WERI-Rb-1 (cell line): ENCODE results near the gene GNPDA1.
"Not testable (repeated sequence)": the region's sequence is repeated elsewhere in the genome, so short reads cannot be mapped to it uniquely, and the experiment has no call there.

Experiments
- DNase-seq: peaks from one replicate; pipeline ENCODE4 v3.0.0-alpha.2; 2020
- H3K27ac ChIP-seq: fragments of 250-450 bp; sonication (Bioruptor Pico); 2 replicates; pipeline ENCODE4 v1.5.1; 2020; ENCODE audit warnings: mild to moderate bottlenecking, moderate library complexity
- H3K27me3 ChIP-seq: fragments of 250-450 bp; sonication (Bioruptor Pico); 2 replicates; pipeline ENCODE4 v1.5.1; 2021; ENCODE audit warnings: mild to moderate bottlenecking, low read depth, moderate library complexity; ENCODE audit not compliant: insufficient read depth, severe bottlenecking
- H3K36me3 ChIP-seq: fragments of 250-450 bp; sonication (Bioruptor Pico); 2 replicates; pipeline ENCODE4 v1.5.1; 2020; ENCODE audit warnings: mild to moderate bottlenecking, moderate library complexity
- H3K4me3 ChIP-seq: 2 replicates; pipeline ENCODE4 v1.5.1; 2011; ENCODE audit warnings: low read depth, mild to moderate bottlenecking, control low read depth, low read length
- H3K9me3 ChIP-seq: fragments of 250-450 bp; sonication (Bioruptor Pico); 2 replicates; pipeline ENCODE4 v1.5.1; 2021; ENCODE audit warnings: mild to moderate bottlenecking, moderate library complexity; ENCODE audit not compliant: severe bottlenecking
- TF ChIP-seq, protein P1 (sequence below): IDR thresholded peaks from 2 replicates; pipeline ENCODE4 v1.5.1; 2011; ENCODE audit warnings: low read depth, mild to moderate bottlenecking, control low read depth, inconsistent platforms, low read length

The GNPDA1 gene

GRCh38 chr5:142053426-142054151, 40.8 kb upstream of the GNPDA1 start:
- Histone ChIP-seq H3K4me3 (no peak overlapping the region), H3K27me3 (no peaks in the 10 kb centered on the region), H3K36me3 (no peaks in the 10 kb centered on the region), H3K9me3 (no peaks in the 10 kb centered on the region), H3K27ac (no peak overlapping the region)
- DNase-seq, result no peak
- TF ChIP-seq, protein P1, sequence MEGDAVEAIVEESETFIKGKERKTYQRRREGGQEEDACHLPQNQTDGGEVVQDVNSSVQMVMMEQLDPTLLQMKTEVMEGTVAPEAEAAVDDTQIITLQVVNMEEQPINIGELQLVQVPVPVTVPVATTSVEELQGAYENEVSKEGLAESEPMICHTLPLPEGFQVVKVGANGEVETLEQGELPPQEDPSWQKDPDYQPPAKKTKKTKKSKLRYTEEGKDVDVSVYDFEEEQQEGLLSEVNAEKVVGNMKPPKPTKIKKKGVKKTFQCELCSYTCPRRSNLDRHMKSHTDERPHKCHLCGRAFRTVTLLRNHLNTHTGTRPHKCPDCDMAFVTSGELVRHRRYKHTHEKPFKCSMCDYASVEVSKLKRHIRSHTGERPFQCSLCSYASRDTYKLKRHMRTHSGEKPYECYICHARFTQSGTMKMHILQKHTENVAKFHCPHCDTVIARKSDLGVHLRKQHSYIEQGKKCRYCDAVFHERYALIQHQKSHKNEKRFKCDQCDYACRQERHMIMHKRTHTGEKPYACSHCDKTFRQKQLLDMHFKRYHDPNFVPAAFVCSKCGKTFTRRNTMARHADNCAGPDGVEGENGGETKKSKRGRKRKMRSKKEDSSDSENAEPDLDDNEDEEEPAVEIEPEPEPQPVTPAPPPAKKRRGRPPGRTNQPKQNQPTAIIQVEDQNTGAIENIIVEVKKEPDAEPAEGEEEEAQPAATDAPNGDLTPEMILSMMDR, result no peak

- H3K9me3 ChIP-seq, H3K27ac ChIP-seq, DNase-seq, H3K4me3 ChIP-seq, H3K36me3 ChIP-seq, H3K27me3 ChIP-seq: not testable (repeated sequence)
Measured at GRCh38 chr5:142052026-142052425, 39.2 kb upstream of the GNPDA1 start.

DNA sequence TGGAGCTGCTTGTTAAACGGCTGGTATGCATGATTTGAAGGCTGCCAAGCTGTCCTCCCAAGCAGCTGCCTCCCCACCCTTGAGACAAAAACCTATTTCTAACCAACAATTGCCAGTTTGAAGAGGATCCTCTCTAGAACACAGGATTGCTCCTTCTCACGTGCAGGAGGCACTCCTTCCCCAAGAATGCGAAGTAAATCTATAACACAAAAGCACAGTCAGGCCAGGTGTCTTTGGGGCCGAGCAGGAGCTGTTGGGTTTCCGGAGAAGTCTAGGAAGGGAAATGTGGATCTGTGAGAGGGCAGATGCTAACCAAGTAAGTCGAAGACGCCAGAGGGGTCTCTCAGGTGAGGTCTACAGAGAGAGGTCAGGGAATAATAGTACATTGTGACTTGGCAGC, 35.4 kb upstream of the GNPDA1 start:
- H3K27ac ChIP-seq, result no peak overlapping the region

GRCh38 chr5:142046191-142046590, 33.4 kb upstream of the GNPDA1 start:
- Histone ChIP-seq H3K9me3 (no peaks in the 10 kb centered on the region), H3K4me3 (no peak overlapping the region), H3K27me3 (no peaks in the 10 kb centered on the region), H3K27ac (no peak overlapping the region), H3K36me3 (no peaks in the 10 kb centered on the region)
- TF ChIP-seq, protein P1, result no peak
- no peak for DNase-seq

More for the DNA sequence above, 35.4 kb upstream of the GNPDA1 start:
- no peaks in the 10 kb centered on the region for H3K36me3 ChIP-seq
- TF ChIP-seq, protein P1, result no peak
- no peaks in the 10 kb centered on the region for H3K9me3 ChIP-seq
- no peak overlapping the region for H3K4me3 ChIP-seq
- DNase-seq, result no peak
- H3K27me3 ChIP-seq, result no peaks in the 10 kb centered on the region

- H3K36me3 ChIP-seq, H3K27ac ChIP-seq, H3K4me3 ChIP-seq, H3K9me3 ChIP-seq, DNase-seq, H3K27me3 ChIP-seq: not testable (repeated sequence)
Measured at GRCh38 chr5:142040881-142041280, 28.1 kb upstream of the GNPDA1 start.

GRCh38 chr5:142040285-142040684, 27.5 kb upstream of the GNPDA1 start:
- Histone ChIP-seq H3K4me3 (no peak overlapping the region), H3K36me3 (no peaks in the 10 kb centered on the region), H3K27ac (no peak overlapping the region), H3K27me3 (no peaks in the 10 kb centered on the region), H3K9me3 (no peaks in the 10 kb centered on the region)
- no peak for DNase-seq
- TF ChIP-seq, protein P1, result no peak

- no peak for DNase-seq
- TF ChIP-seq, protein P1, result no peak
- H3K9me3 ChIP-seq, result no peaks in the 10 kb centered on the region
- H3K27me3 ChIP-seq, result no peaks in the 10 kb centered on the region
- no peak overlapping the region for H3K27ac ChIP-seq
- H3K4me3 ChIP-seq, result no peak overlapping the region
- no peaks in the 10 kb centered on the region for H3K36me3 ChIP-seq
Measured at GRCh38 chr5:142038735-142039134, 25.9 kb upstream of the GNPDA1 start.

DNA sequence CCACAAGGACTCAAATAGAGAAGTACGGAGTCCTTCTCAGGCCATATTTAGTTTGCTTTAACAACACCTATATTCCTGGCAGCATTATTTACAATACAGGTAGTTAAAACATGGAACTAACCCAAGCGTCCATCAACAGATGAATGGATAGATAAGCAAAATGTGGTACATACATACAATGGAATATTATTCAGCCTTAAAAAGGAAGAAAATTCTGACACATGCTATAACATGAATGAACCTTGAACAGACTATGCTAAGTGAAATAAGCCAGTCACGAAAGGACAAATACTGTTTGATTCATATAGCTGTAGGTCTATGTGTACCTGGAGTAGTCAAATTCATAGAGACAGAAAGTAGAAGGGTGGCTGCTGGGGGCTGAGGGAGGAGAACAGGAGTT, 24.8 kb upstream of the GNPDA1 start:
- not testable (repeated sequence) for DNase-seq

More for the DNA sequence above, 24.8 kb upstream of the GNPDA1 start:
- not testable (repeated sequence) for H3K9me3 ChIP-seq, H3K27me3 ChIP-seq, H3K36me3 ChIP-seq, H3K27ac ChIP-seq, H3K4me3 ChIP-seq
